Panc1 (cell line): Measurements from ENCODE around the gene ROBO2. TPM values are rescaled to one million over a fixed set of nuclear protein-coding genes. Genes with fewer than 3 reads are reported as not detected.

Experiments used
- ATAC-seq: fragments of 200-7000 bp; cut with Tn5 transposase; 2 replicates; pipeline ENCODE4 v1.9.1; 2020; ENCODE audit warnings: mild to moderate bottlenecking, moderate library complexity
- BruUV-seq: library from RNA; stranded (reverse); fragments of 400-500 nt; replicated peaks from 2 replicates; lab custom pipeline; 2021; lab: Mats Ljungman, UMichigan
- CTCF ChIA-PET: fragments of 300-600 bp; sonication (Branson Sonifier 250); formaldehyde crosslinking; loops from one replicate; lab custom pipeline; 2022; ENCODE audit warnings: antibody characterized with exemption; lab: Charles Lee
- POLR2A ChIA-PET: fragments of 300-600 bp; sonication (Branson Sonifier 250); formaldehyde crosslinking; loops from one replicate; lab custom pipeline; 2022; ENCODE audit warnings: antibody characterized with exemption; lab: Charles Lee
- DNase-seq: peaks from one replicate; pipeline ENCODE4 v3.0.0-alpha.2; 2010; ENCODE audit warnings: low read depth, low spot score
- H3K27ac ChIP-seq: 2 replicates; pipeline ENCODE4 v1.5.1; 2011; ENCODE audit warnings: mild to moderate bottlenecking, low read length, inconsistent platforms
- H3K27me3 ChIP-seq: fragments of 200-500 bp; sonication (Bioruptor generic); 2 replicates; pipeline ENCODE4 v1.6.0; 2014; ENCODE audit warnings: low read length, inconsistent platforms; ENCODE audit not compliant: control insufficient read depth, insufficient read depth
- H3K36me3 ChIP-seq: fragments of 200-500 bp; sonication (Bioruptor generic); 2 replicates; pipeline ENCODE4 v1.5.1; 2014; ENCODE audit warnings: inconsistent platforms, mild to moderate bottlenecking, low read length, moderate library complexity; ENCODE audit not compliant: control insufficient read depth, insufficient read depth
- H3K4me1 ChIP-seq: 2 replicates; pipeline ENCODE4 v1.5.1; 2011; ENCODE audit warnings: inconsistent platforms, mild to moderate bottlenecking, low read length, moderate library complexity; ENCODE audit not compliant: control insufficient read depth, insufficient read depth
- H3K4me3 ChIP-seq, 2 experiments: 2 replicates each; pipeline ENCODE4 v1.5.1; 2011 to 2012; ENCODE audit warnings: low read depth in 2 of 2, low read length in 2 of 2, mild to moderate bottlenecking in 2 of 2, inconsistent platforms in 1 of 2, moderate library complexity in 1 of 2
- H3K9me3 ChIP-seq: fragments of 200-500 bp; sonication (Bioruptor generic); 2 replicates; pipeline ENCODE4 v1.5.1; 2014; ENCODE audit warnings: low read depth, mild to moderate bottlenecking, inconsistent platforms, low read length, moderate library complexity; ENCODE audit not compliant: control insufficient read depth, insufficient read depth
- CTCF ChIP-seq: fragments of 450-650 bp; IDR thresholded peaks from 2 replicates; pipeline ENCODE4 v1.5.1; 2017; ENCODE audit warnings: mild to moderate bottlenecking
- POLR2AphosphoS5 ChIP-seq: IDR thresholded peaks from 2 replicates; pipeline ENCODE4 v1.6.1; 2012; ENCODE audit warnings: mild to moderate bottlenecking, low read depth, low read length, moderate library complexity
- REST ChIP-seq, 2 experiments: IDR thresholded peaks; 2 replicates each; pipeline ENCODE4 v1.6.1; 2011 to 2012; ENCODE audit warnings: low read depth in 2 of 2, control low read depth in 1 of 2, low read length in 1 of 2, mild to moderate bottlenecking in 1 of 2, moderate library complexity in 1 of 2; ENCODE audit not compliant: insufficient read depth in 1 of 2
- SIN3A ChIP-seq: IDR thresholded peaks from 2 replicates; pipeline ENCODE4 v1.6.1; 2012; ENCODE audit warnings: low read depth, mild to moderate bottlenecking, low read length, moderate library complexity, borderline replicate concordance; ENCODE audit not compliant: insufficient read depth
- TCF7L2 ChIP-seq: IDR thresholded peaks from 2 replicates; pipeline ENCODE4 v1.6.1; 2011; ENCODE audit warnings: mild to moderate bottlenecking, low read depth, low read length, inconsistent platforms
- in situ Hi-C: cut with HindIII; loops from 2 replicates; pipeline ENCODE4 v1.10.0; 2016; ENCODE audit warnings: low sequenced_read_pairs, low pct_unique_long_range_greater_than_20kb
- intact Hi-C: fragments of 100-400 bp; cut with micrococcal nuclease; formaldehyde crosslinking; loops from one replicate; pipeline ENCODE4 v1.10.0; 2022; ENCODE audit not compliant: unreplicated experiment
- total RNA-seq: library from RNA; stranded (reverse); gene quantifications from one replicate; pipeline ENCODE4 v1.2.1, GENCODE V29; 2021; ENCODE audit not compliant: unreplicated experiment

ROBO2 gene
- total RNA-seq, 1 experiment from 2014 or later = 1.3 TPM

GRCh38 chr3:77652624-77653023 is 612.7 kb downstream of the ROBO2 start:
- Histone ChIP-seq H3K9me3 (no peaks in the 10 kb centered on the region), H3K36me3 (no peaks in the 10 kb centered on the region), H3K4me3 (no peak overlapping the region), H3K27ac (no peak overlapping the region), H3K4me1 (no peaks in the 10 kb centered on the region), H3K27me3 (no peaks in the 10 kb centered on the region)
- BruUV-seq = no TSS peak
- ATAC-seq (no peak), DNase-seq (no peak)
- in situ Hi-C loops = no loop called here
- intact Hi-C loops = no loop called here
- no peak for TF ChIP-seq SIN3A
- no peak for TF ChIP-seq POLR2AphosphoS5
- no peak for TF ChIP-seq REST (IDR thresholded peaks at IDR 0.05; ENCODE audit: insufficient read depth in 1 of 2, low read depth in 2 of 2, low read length in 1 of 2)
- no peak for TF ChIP-seq TCF7L2
- TF ChIP-seq CTCF = no peak
- CTCF ChIA-PET = no interaction called here
- POLR2A ChIA-PET = no interaction called here

- H3K27ac ChIP-seq = no peak overlapping the region
- H3K4me1 ChIP-seq = no peaks in the 10 kb centered on the region
- ATAC-seq = no peak
- no TSS peak for BruUV-seq
- no peak for DNase-seq
- TF ChIP-seq POLR2AphosphoS5 (no peak), TCF7L2 (no peak)
- in situ Hi-C loops = no loop called here
- H3K4me3 ChIP-seq = no peak overlapping the region
- H3K36me3 ChIP-seq = no peaks in the 10 kb centered on the region
- ChIA-PET POLR2A (no interaction called here), CTCF (no interaction called here)
- intact Hi-C loops = no loop called here
- no peaks in the 10 kb centered on the region for H3K27me3 ChIP-seq
- no peaks in the 10 kb centered on the region for H3K9me3 ChIP-seq
Measured at GRCh38 chr3:77655396-77655795, 615.5 kb downstream of the ROBO2 start.

GRCh38 chr3:77660718-77661117 is 620.8 kb downstream of the ROBO2 start:
- H3K36me3 ChIP-seq = no peaks in the 10 kb centered on the region
- no peak overlapping the region for H3K4me3 ChIP-seq
- TF ChIP-seq REST (IDR thresholded peaks at IDR 0.05; ENCODE audit: insufficient read depth in 1 of 2, low read depth in 2 of 2, low read length in 1 of 2) = no peak
- no peak for TF ChIP-seq SIN3A
- TF ChIP-seq POLR2AphosphoS5 = no peak
- no peak for TF ChIP-seq TCF7L2
- no peak for TF ChIP-seq CTCF
- H3K27me3 ChIP-seq = no peaks in the 10 kb centered on the region
- DNase-seq (no peak), ATAC-seq (no peak)
- no TSS peak for BruUV-seq
- ChIA-PET CTCF (no interaction called here), POLR2A (no interaction called here)
- H3K4me1 ChIP-seq = no peaks in the 10 kb centered on the region
- intact Hi-C loops = no loop called here
- H3K9me3 ChIP-seq = no peaks in the 10 kb centered on the region
- in situ Hi-C loops = no loop called here
- H3K27ac ChIP-seq = no peak overlapping the region
